HepG2 (cell line): ENCODE results near the gene GDF7. TPM values are rescaled to one million over a fixed set of nuclear protein-coding genes. Genes with fewer than 3 reads are reported as not detected.

Source experiments
- ATF7-NPFF ChIP-seq: sonication (generic); formaldehyde crosslinking; IDR thresholded peaks from 2 replicates; pipeline ENCODE4 v1.8.1; 2023; ENCODE audit warnings: mild to moderate bottlenecking, low read depth, missing genetic modification reagents, moderate library complexity
- CEBPB ChIP-seq: IDR thresholded peaks from 2 replicates; pipeline ENCODE4 v1.6.1; 2011; ENCODE audit warnings: low read depth, low read length, improper control_type of control experiment, borderline replicate concordance
- ETV6 ChIP-seq: sonication (generic); formaldehyde crosslinking; conservative IDR thresholded peaks from 2 replicates; pipeline ENCODE4 v1.4.0; 2020; ENCODE audit warnings: missing genetic modification reagents
- JUND ChIP-seq: sonication (generic); formaldehyde crosslinking; IDR thresholded peaks from 2 replicates; pipeline ENCODE4 v1.8.0; 2022; ENCODE audit warnings: mild to moderate bottlenecking, missing genetic modification reagents
- KDM3A ChIP-seq: IDR thresholded peaks from 2 replicates; pipeline ENCODE4 v1.6.1; 2018; ENCODE audit warnings: low read depth, missing compliant biosample characterization
- MED1 ChIP-seq: sonication (generic); formaldehyde crosslinking; IDR thresholded peaks from 2 replicates; pipeline ENCODE4 v1.4.0; 2020; ENCODE audit warnings: missing genetic modification reagents
- PHF21A ChIP-seq: sonication (generic); formaldehyde crosslinking; IDR thresholded peaks from 2 replicates; pipeline ENCODE4 v1.5.0; 2020; ENCODE audit warnings: mild to moderate bottlenecking, missing genetic modification reagents
- PLSCR1 ChIP-seq: sonication (generic); formaldehyde crosslinking; IDR thresholded peaks from 2 replicates; pipeline ENCODE4 v1.5.0; 2020; ENCODE audit warnings: missing genetic modification reagents, mild to moderate bottlenecking, borderline replicate concordance
- RAD21 ChIP-seq: fragments of 450-650 bp; formaldehyde crosslinking; IDR thresholded peaks from 2 replicates; pipeline ENCODE4 v1.5.0; 2020; ENCODE audit warnings: mild to moderate bottlenecking
- RFXAP ChIP-seq: sonication (generic); formaldehyde crosslinking; IDR thresholded peaks from 2 replicates; pipeline ENCODE4 v1.4.0; 2020; ENCODE audit warnings: missing genetic modification reagents, borderline replicate concordance
- SRSF4 ChIP-seq: fragments of 200-400 bp; formaldehyde crosslinking; IDR thresholded peaks from one replicate; pipeline ENCODE4 v1.6.1; 2018; ENCODE audit warnings: mild to moderate bottlenecking, low read depth, low read length, moderate library complexity; ENCODE audit not compliant: poor library complexity, severe bottlenecking
- TBX3 ChIP-seq: fragments of 450-650 bp; IDR thresholded peaks from 2 replicates; pipeline ENCODE4 v1.6.1; 2017; ENCODE audit warnings: antibody characterized with exemption, mild to moderate bottlenecking, inconsistent platforms, borderline replicate concordance
- TFAP4 ChIP-seq: sonication (generic); IDR thresholded peaks from 2 replicates; pipeline ENCODE4 v1.6.1; 2016; ENCODE audit warnings: low read depth, borderline replicate concordance
- XRCC5 ChIP-seq: fragments of 200-400 bp; formaldehyde crosslinking; optimal IDR thresholded peaks from 2 replicates; pipeline ENCODE3; 2017; ENCODE audit warnings: mild to moderate bottlenecking, low read length
- ZGPAT ChIP-seq: IDR thresholded peaks from 2 replicates; pipeline ENCODE4 v1.6.1; 2016; ENCODE audit warnings: mild to moderate bottlenecking
- ZNF207 ChIP-seq: fragments of 450-650 bp; IDR thresholded peaks from 2 replicates; pipeline ENCODE4 v1.6.1; 2016; ENCODE audit warnings: antibody characterized with exemption, borderline replicate concordance
- ZNF333 ChIP-seq: sonication (generic); formaldehyde crosslinking; IDR thresholded peaks from 2 replicates; pipeline ENCODE4 v1.4.0; 2020; ENCODE audit warnings: mild to moderate bottlenecking, missing genetic modification reagents, borderline replicate concordance
- ZNF770 ChIP-seq: sonication (generic); formaldehyde crosslinking; IDR thresholded peaks from 2 replicates; pipeline ENCODE4 v1.5.0; 2020; ENCODE audit warnings: mild to moderate bottlenecking, missing genetic modification reagents
- ZNF891 ChIP-seq: sonication (generic); formaldehyde crosslinking; IDR thresholded peaks from 2 replicates; pipeline ENCODE4 v1.5.0; 2020; ENCODE audit warnings: mild to moderate bottlenecking, missing genetic modification reagents
- polyA plus RNA-seq, 8 experiments: library from polyadenylated mRNA; depleted of rRNA in 3 of 8; stranded (reverse) in 7 of 8; unstranded in 1 of 8; fragments of >200 nt; fragmentation: Illumina TruSeq in 4 of 8; extraction: Trizol in 4 of 8; gene quantifications; 2 replicates each; pipeline versions ENCODE4 v1.2.1 to v1.2.3, GENCODE V29; 2011 to 2016; ENCODE audit warnings: low read depth in 4 of 8, missing spikeins in 1 of 8, mixed read lengths in 1 of 8; ENCODE audit not compliant: insufficient read depth in 1 of 8
- total RNA-seq, 5 experiments: library from RNA; depleted of rRNA; stranded (reverse); fragments of >200 nt; fragmentation: Illumina TruSeq; extraction: Trizol; gene quantifications; 2 replicates each; pipeline ENCODE4 v1.2.3, GENCODE V29; 2016; ENCODE audit warnings: low read depth in 1 of 5
- TF ChIP-seq, protein P1 (sequence below): sonication (generic); formaldehyde crosslinking; IDR thresholded peaks from 2 replicates; pipeline ENCODE4 v1.4.0; 2020; ENCODE audit warnings: missing genetic modification reagents

The GDF7 gene
- total and polyA plus RNA-seq, 2 of the 13 experiments (the other 11 are each of a cell fraction or from before 2014, with no cell fraction given) = 1.6 to 15.0 TPM

DNA sequence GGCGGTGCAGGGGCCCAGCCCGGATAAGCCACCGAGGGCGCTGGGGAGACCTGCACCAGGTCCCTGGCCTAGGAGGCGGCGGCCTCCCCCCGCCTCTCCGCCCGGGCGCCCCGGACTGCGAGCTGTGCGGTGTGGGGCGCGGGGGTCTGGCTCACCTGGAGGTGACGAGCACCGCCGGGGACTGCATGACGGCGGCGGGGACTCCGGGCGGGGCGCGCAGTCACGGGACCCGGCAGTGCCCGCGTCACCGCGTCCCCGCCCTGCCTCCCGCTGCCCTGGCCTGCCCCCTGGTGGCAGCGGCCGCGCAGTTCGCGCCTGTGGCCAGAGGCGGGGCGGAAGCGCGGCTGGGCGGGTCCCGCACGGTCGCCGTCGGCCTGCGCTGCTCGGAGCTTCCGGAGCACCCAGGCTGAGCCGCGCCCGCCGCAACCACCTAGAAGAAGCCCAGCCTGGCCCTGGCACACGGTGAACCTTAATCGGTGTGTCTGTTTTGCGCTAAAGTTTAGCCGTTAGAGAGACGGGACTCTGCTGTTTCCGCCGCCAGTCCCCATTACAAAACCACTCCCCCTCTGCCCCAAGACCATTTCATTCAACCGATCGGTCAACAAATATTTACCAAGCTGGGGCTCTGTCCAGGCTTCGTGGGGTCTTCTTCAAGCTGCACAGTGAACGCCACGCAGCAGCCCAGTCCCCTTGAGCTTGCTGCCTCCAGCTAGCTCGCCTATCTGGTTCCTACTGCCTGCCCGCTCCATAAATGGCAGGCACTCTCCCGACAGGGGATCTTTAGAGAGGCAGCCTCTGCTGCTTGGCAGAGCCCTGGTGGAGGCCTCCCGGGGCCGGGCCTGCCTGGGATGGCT, 15.8 kb upstream of the GDF7 start, which contains the start of gene HS1BP3 (continued):
- no peak for TF ChIP-seq ZNF891 (CRISPR knock-in tag)
- no peak for TF ChIP-seq PLSCR1 (CRISPR knock-in tag)
- TF ChIP-seq SRSF4 = no peak
- peak; percentile 86 for TF ChIP-seq MED1 (CRISPR knock-in tag)
- peak; percentile 51; the same call in 1 of the 2 replicates for TF ChIP-seq PHF21A (CRISPR knock-in tag)
- peak; percentile 38; the same call in 1 of the 2 replicates for TF ChIP-seq TBX3
- TF ChIP-seq, protein P1, sequence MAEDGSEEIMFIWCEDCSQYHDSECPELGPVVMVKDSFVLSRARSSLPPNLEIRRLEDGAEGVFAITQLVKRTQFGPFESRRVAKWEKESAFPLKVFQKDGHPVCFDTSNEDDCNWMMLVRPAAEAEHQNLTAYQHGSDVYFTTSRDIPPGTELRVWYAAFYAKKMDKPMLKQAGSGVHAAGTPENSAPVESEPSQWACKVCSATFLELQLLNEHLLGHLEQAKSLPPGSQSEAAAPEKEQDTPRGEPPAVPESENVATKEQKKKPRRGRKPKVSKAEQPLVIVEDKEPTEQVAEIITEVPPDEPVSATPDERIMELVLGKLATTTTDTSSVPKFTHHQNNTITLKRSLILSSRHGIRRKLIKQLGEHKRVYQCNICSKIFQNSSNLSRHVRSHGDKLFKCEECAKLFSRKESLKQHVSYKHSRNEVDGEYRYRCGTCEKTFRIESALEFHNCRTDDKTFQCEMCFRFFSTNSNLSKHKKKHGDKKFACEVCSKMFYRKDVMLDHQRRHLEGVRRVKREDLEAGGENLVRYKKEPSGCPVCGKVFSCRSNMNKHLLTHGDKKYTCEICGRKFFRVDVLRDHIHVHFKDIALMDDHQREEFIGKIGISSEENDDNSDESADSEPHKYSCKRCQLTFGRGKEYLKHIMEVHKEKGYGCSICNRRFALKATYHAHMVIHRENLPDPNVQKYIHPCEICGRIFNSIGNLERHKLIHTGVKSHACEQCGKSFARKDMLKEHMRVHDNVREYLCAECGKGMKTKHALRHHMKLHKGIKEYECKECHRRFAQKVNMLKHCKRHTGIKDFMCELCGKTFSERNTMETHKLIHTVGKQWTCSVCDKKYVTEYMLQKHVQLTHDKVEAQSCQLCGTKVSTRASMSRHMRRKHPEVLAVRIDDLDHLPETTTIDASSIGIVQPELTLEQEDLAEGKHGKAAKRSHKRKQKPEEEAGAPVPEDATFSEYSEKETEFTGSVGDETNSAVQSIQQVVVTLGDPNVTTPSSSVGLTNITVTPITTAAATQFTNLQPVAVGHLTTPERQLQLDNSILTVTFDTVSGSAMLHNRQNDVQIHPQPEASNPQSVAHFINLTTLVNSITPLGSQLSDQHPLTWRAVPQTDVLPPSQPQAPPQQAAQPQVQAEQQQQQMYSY (CRISPR knock-in tag) = no peak
- TF ChIP-seq KDM3A (CRISPR knock-in tag) = peak; percentile 67
- peak; percentile 81 for TF ChIP-seq RFXAP (CRISPR knock-in tag)
- TF ChIP-seq TFAP4 = no peak
- TF ChIP-seq JUND (CRISPR knock-in tag) = 0 out of 2 replicates have a peak, but pooled peaks have one; percentile 61
- peak; percentile 98 for TF ChIP-seq RAD21 (CRISPR knock-in tag)
- 0 out of 2 replicates have a peak, but pooled peaks have one; percentile 6 for TF ChIP-seq ZNF333
- peak; percentile 80 for TF ChIP-seq ETV6 (CRISPR knock-in tag)
- peak; percentile 65; the same call in 1 of the 2 replicates for TF ChIP-seq ZNF770 (CRISPR knock-in tag)
- no peak for TF ChIP-seq ZNF207
- TF ChIP-seq ATF7-NPFF (CRISPR knock-in tag) = peak; percentile 94
- TF ChIP-seq ZGPAT (CRISPR knock-in tag) = peak; percentile 90
- no peak for TF ChIP-seq CEBPB
- TF ChIP-seq XRCC5 = peak; percentile 97
